Neural cell (in vitro differentiated cells): Measurements from ENCODE around the gene ADAMTS2. TPM values are rescaled to one million over a fixed set of nuclear protein-coding genes. Genes with fewer than 3 reads are reported as not detected.

Experiments used
- H2AFZ ChIP-seq: fragments of 200-600, 300-800 bp; sonication (generic), shearing (Covaris generic); 2 replicates; pipeline ENCODE4 v1.6.0; 2014; ENCODE audit warnings: low read depth, mild to moderate bottlenecking, antibody characterized with exemption, low read length, moderate library complexity
- H3F3A ChIP-seq: fragments of 200-600 bp; shearing (Covaris generic); 2 replicates; pipeline ENCODE4 v1.6.1; 2016; ENCODE audit warnings: mild to moderate bottlenecking, moderate library complexity, mixed read lengths, antibody characterized with exemption, low read length; ENCODE audit not compliant: insufficient read depth, poor library complexity, severe bottlenecking
- H3K27ac ChIP-seq: fragments of 200-600, 300-800 bp; sonication (generic), shearing (Covaris generic); 2 replicates; pipeline ENCODE4 v1.5.1; 2014; ENCODE audit warnings: mild to moderate bottlenecking, low read length, moderate library complexity
- H3K27me3 ChIP-seq: fragments of 300-800, 200-600 bp; sonication (generic), shearing (Covaris generic); 2 replicates; pipeline ENCODE4 v1.6.0; 2014; ENCODE audit warnings: mild to moderate bottlenecking, low read depth, low read length, moderate library complexity; ENCODE audit not compliant: insufficient read depth
- H3K36me3 ChIP-seq: fragments of 300-800, 200-600 bp; sonication (generic), shearing (Covaris generic); 2 replicates; pipeline ENCODE4 v1.5.1; 2014; ENCODE audit warnings: mild to moderate bottlenecking, antibody characterized with exemption, low read length, moderate library complexity; ENCODE audit not compliant: insufficient read depth
- H3K4me2 ChIP-seq: fragments of 300-800, 200-600 bp; sonication (generic), shearing (Covaris generic); 2 replicates; pipeline ENCODE4 v1.6.0; 2014; ENCODE audit warnings: mild to moderate bottlenecking, low read length
- H3K4me3 ChIP-seq: fragments of 300-800, 200-600 bp; sonication (generic), shearing (Covaris generic); 2 replicates; pipeline ENCODE4 v1.5.1; 2014; ENCODE audit warnings: mild to moderate bottlenecking, low read length, moderate library complexity
- H3K79me2 ChIP-seq: fragments of 200-600 bp; shearing (Covaris generic); replicated peaks from 2 replicates; pipeline ENCODE4 v1.6.0; 2014; ENCODE audit warnings: mild to moderate bottlenecking, low read length, moderate library complexity; ENCODE audit not compliant: insufficient read depth
- H3K9ac ChIP-seq: fragments of 300-800, 200-600 bp; sonication (generic), shearing (Covaris generic); 2 replicates; pipeline ENCODE4 v1.6.1; 2016; ENCODE audit warnings: mild to moderate bottlenecking, low read length, mixed read lengths
- H3K9me2 ChIP-seq: fragments of 200-600 bp; shearing (Covaris generic); 2 replicates; pipeline ENCODE4 v1.6.1; 2016; ENCODE audit warnings: mild to moderate bottlenecking, low read length, mixed read lengths; ENCODE audit not compliant: insufficient read depth
- H3K9me3 ChIP-seq: fragments of 200-600, 300-800 bp; sonication (generic), shearing (Covaris generic); 2 replicates; pipeline ENCODE4 v1.6.1; 2016; ENCODE audit warnings: mild to moderate bottlenecking, mixed run types, low read length, moderate library complexity, mixed read lengths
- H4K20me1 ChIP-seq: fragments of 200-600 bp; shearing (Covaris generic); 2 replicates; pipeline ENCODE4 v1.6.1; 2016; ENCODE audit warnings: mild to moderate bottlenecking, mixed run types; ENCODE audit not compliant: insufficient read depth
- CTCF ChIP-seq: fragments of 450-650 bp; IDR thresholded peaks from 2 replicates; pipeline ENCODE4 v1.5.1; 2014; ENCODE audit warnings: antibody characterized with exemption, mild to moderate bottlenecking, moderate library complexity; ENCODE audit not compliant: poor library complexity, severe bottlenecking
- EP300 ChIP-seq: fragments of 450-650 bp; conservative IDR thresholded peaks from 2 replicates; pipeline ENCODE4 v1.6.1; 2014; ENCODE audit warnings: antibody characterized with exemption, mild to moderate bottlenecking, moderate library complexity; ENCODE audit not compliant: poor library complexity, severe bottlenecking
- EZH2 ChIP-seq: fragments of 200-600, 300-800 bp; shearing (Covaris generic), sonication (generic); IDR thresholded peaks from 2 replicates; pipeline ENCODE4 v1.6.1; 2014; ENCODE audit warnings: antibody characterized with exemption, low read length, borderline replicate concordance, mild to moderate bottlenecking; ENCODE audit not compliant: insufficient read depth, poor library complexity, severe bottlenecking
- MXI1 ChIP-seq: fragments of 450-650 bp; conservative IDR thresholded peaks from 2 replicates; pipeline ENCODE4 v1.6.1; 2014; ENCODE audit warnings: antibody characterized with exemption, mild to moderate bottlenecking; ENCODE audit not compliant: poor library complexity, severe bottlenecking
- POLR2AphosphoS5 ChIP-seq: IDR thresholded peaks from 2 replicates; pipeline ENCODE4 v1.6.1; 2012
- RAD21 ChIP-seq: fragments of 450-650 bp; conservative IDR thresholded peaks from 2 replicates; pipeline ENCODE4 v1.6.1; 2014; ENCODE audit warnings: antibody characterized with exemption, mild to moderate bottlenecking, moderate library complexity
- REST ChIP-seq: IDR thresholded peaks from 2 replicates; pipeline ENCODE4 v1.6.1; 2012; ENCODE audit warnings: borderline replicate concordance
- SMC3 ChIP-seq: fragments of 450-650 bp; conservative IDR thresholded peaks from 2 replicates; pipeline ENCODE4 v1.6.1; 2014; ENCODE audit warnings: antibody characterized with exemption, mild to moderate bottlenecking, moderate library complexity; ENCODE audit not compliant: poor library complexity
- TAF1 ChIP-seq: IDR thresholded peaks from 2 replicates; pipeline ENCODE4 v1.6.1; 2012; ENCODE audit warnings: low read depth
- polyA plus RNA-seq: library from polyadenylated mRNA; depleted of rRNA; stranded (reverse); fragments of >200 nt; gene quantifications from 2 replicates; pipeline ENCODE4 v1.2.3, GENCODE V29; 2014

Gene ADAMTS2
- polyA plus RNA-seq, 1 donor from 2014 or later = 0.61 TPM

DNA sequence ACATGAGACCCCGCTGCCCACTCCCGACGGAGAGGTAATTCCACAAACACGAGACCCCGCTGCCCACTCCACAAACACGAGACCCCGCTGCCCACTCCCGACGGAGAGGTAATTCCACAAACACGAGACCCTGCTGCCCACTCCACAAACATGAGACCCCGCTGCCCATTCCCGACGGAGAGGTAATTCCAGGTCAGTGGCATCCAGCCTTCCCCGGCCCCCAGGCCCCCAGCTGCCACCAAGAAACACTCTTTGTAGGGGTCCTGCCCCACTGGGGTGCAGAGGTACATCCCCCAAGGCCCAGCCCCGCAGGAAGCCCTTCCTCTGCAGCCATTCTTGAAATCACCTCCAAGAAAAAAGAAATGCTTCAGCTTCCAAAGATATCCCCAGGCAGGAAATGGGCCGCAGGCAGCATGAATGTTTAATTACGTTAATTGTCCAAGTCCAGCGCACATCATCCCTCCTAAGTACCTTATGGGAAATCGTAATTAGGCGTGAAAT is 115.9 kb downstream of the ADAMTS2 start:
- Histone ChIP-seq H3K4me2 (no peak overlapping the region), H3K9me2 (no peaks in the 10 kb centered on the region), H3K79me2 (no peaks in the 10 kb centered on the region), H3K9ac (no peak overlapping the region), H3K4me3 (no peak overlapping the region), H3K36me3 (no peaks in the 10 kb centered on the region), H3K27me3 (no peaks in the 10 kb centered on the region), H3K27ac (no peak overlapping the region), H2AFZ (no peak overlapping the region), H4K20me1 (no peaks in the 10 kb centered on the region), H3K9me3 (no peaks in the 10 kb centered on the region), H3F3A (no peaks in the 10 kb centered on the region)
- TF ChIP-seq TAF1 (no peak), CTCF (no peak), EZH2 (no peak), POLR2AphosphoS5 (no peak)

GRCh38 chr5:179228341-179229121 is 116.7 kb downstream of the ADAMTS2 start:
- H3K79me2 ChIP-seq = no peaks in the 10 kb centered on the region
- no peak overlapping the region for H3K9ac ChIP-seq
- no peaks in the 10 kb centered on the region for H3K9me2 ChIP-seq
- H3F3A ChIP-seq = no peaks in the 10 kb centered on the region
- H3K36me3 ChIP-seq = no peaks in the 10 kb centered on the region
- peaks cover 8% of the 10 kb centered on the region for H3K9me3 ChIP-seq
- H3K27ac ChIP-seq = no peak overlapping the region
- H3K4me3 ChIP-seq = no peak overlapping the region
- no peaks in the 10 kb centered on the region for H4K20me1 ChIP-seq
- H3K4me2 ChIP-seq = no peak overlapping the region
- H3K27me3 ChIP-seq = no peaks in the 10 kb centered on the region
- TF ChIP-seq SMC3 = no peak
- TF ChIP-seq RAD21 = no peak
- no peak for TF ChIP-seq EP300
- TF ChIP-seq CTCF = no peak
- TF ChIP-seq POLR2AphosphoS5 = no peak
- TF ChIP-seq EZH2 = no peak
- no peak for TF ChIP-seq MXI1
- TF ChIP-seq TAF1 = no peak
- no peak for TF ChIP-seq REST
- H2AFZ ChIP-seq = no peak overlapping the region
